GM23338 (cell line): Measurements from ENCODE around the gene KCND2. TPM values are rescaled to one million over a fixed set of nuclear protein-coding genes. Genes with fewer than 3 reads are reported as not detected.

Experiments
- ATAC-seq: fragments of 200-7000 bp; cut with Tn5 transposase; 3 replicates; pipeline ENCODE4 v1.9.1; 2020
- DNase-seq: peaks from one replicate; pipeline ENCODE4 v3.0.0-alpha.2; 2015; ENCODE audit warnings: low spot score
- H2AFZ ChIP-seq: fragments of 200-600 bp; sonication (generic); 2 replicates; pipeline ENCODE4 v1.8.0; 2016; ENCODE audit warnings: antibody characterized with exemption, mild to moderate bottlenecking, moderate library complexity
- H3F3A ChIP-seq: fragments of 200-600 bp; sonication (generic); replicated peaks from 2 replicates; pipeline ENCODE4 v1.8.0; 2017; ENCODE audit warnings: antibody characterized with exemption, mixed run types, low read depth
- H3K27ac ChIP-seq: fragments of 200-600 bp; sonication (generic); 2 replicates; pipeline ENCODE4 v1.6.1; 2016; ENCODE audit warnings: low read depth
- H3K27me3 ChIP-seq: fragments of 200-600 bp; sonication (generic); 2 replicates; pipeline ENCODE4 v1.8.0; 2016; ENCODE audit warnings: mild to moderate bottlenecking, mixed run types, moderate library complexity; ENCODE audit not compliant: insufficient read depth
- H3K36me3 ChIP-seq: fragments of 200-600 bp; sonication (generic); 2 replicates; pipeline ENCODE4 v1.8.0; 2016; ENCODE audit warnings: mild to moderate bottlenecking; ENCODE audit not compliant: insufficient read depth
- H3K4me1 ChIP-seq: fragments of 200-600 bp; sonication (generic); 2 replicates; pipeline ENCODE4 v1.8.0; 2016; ENCODE audit warnings: mild to moderate bottlenecking, moderate library complexity; ENCODE audit not compliant: insufficient read depth
- H3K4me2 ChIP-seq: fragments of 200-600 bp; sonication (generic); 2 replicates; pipeline ENCODE4 v1.7.1; 2017; ENCODE audit warnings: mixed run types
- H3K4me3 ChIP-seq: fragments of 200-600 bp; sonication (generic); 2 replicates; pipeline ENCODE4 v1.6.1; 2016; ENCODE audit warnings: mixed run types
- H3K79me2 ChIP-seq: fragments of 200-600 bp; sonication (generic); replicated peaks from 2 replicates; pipeline ENCODE4 v1.8.0; 2017; ENCODE audit warnings: mild to moderate bottlenecking; ENCODE audit not compliant: insufficient read depth
- H3K9me2 ChIP-seq: fragments of 200-600 bp; sonication (generic); 2 replicates; pipeline ENCODE4 v1.8.0; 2017; ENCODE audit not compliant: insufficient read depth
- H4K20me1 ChIP-seq: fragments of 200-600 bp; sonication (generic); replicated peaks from 2 replicates; pipeline ENCODE4 v1.8.0; 2017; ENCODE audit warnings: mild to moderate bottlenecking; ENCODE audit not compliant: insufficient read depth
- H3K27ac Mint-ChIP-seq: 2 replicates; pipeline ENCODE4 v1.8.0; 2020; ENCODE audit warnings: inconsistent platforms, mild to moderate bottlenecking, moderate library complexity, mixed read lengths
- H3K27me3 Mint-ChIP-seq: 3 replicates; pipeline ENCODE4 v1.8.0; 2022; ENCODE audit warnings: low read depth, mild to moderate bottlenecking, moderate library complexity, mixed read lengths, inconsistent platforms; ENCODE audit not compliant: insufficient read depth, poor library complexity
- H3K36me3 Mint-ChIP-seq: 3 replicates; pipeline ENCODE4 v1.8.0; 2021; ENCODE audit warnings: low read depth, mild to moderate bottlenecking, inconsistent platforms, moderate library complexity, mixed read lengths
- H3K4me1 Mint-ChIP-seq: 3 replicates; pipeline ENCODE4 v1.8.0; 2020; ENCODE audit warnings: mild to moderate bottlenecking, inconsistent platforms, mixed read lengths
- H3K4me3 Mint-ChIP-seq: 3 replicates; pipeline ENCODE4 v1.8.0; 2021; ENCODE audit warnings: moderate library complexity, mild to moderate bottlenecking, inconsistent platforms, mixed read lengths
- H3K9me3 Mint-ChIP-seq: 3 replicates; pipeline ENCODE4 v1.8.0; 2020; ENCODE audit warnings: moderate library complexity, mild to moderate bottlenecking, inconsistent platforms, mixed read lengths
- CREB1 ChIP-seq: fragments of 250-450 bp; sonication (Bioruptor Pico); IDR thresholded peaks from 2 replicates; pipeline ENCODE4 v1.5.0; 2020; ENCODE audit warnings: low read depth, mild to moderate bottlenecking, moderate library complexity
- CTCF ChIP-seq, 2 experiments: fragments of 200-600 bp in 1 of 2; sonication (generic) in 1 of 2; conservative IDR thresholded peaks; 2 replicates each; pipeline versions ENCODE4 v1.5.1 to v1.6.1; 2016 to 2017; ENCODE audit warnings: antibody characterized with exemption in 2 of 2, low read depth in 2 of 2, mild to moderate bottlenecking in 2 of 2, moderate library complexity in 1 of 2
- ETS1 ChIP-seq: IDR thresholded peaks from 2 replicates; pipeline ENCODE4 v1.6.1; 2016; ENCODE audit warnings: antibody characterized with exemption
- EZH2 ChIP-seq: fragments of 200-600 bp; sonication (generic); IDR thresholded peaks from one replicate; pipeline ENCODE4 v1.8.0; 2017; ENCODE audit warnings: antibody characterized with exemption, mild to moderate bottlenecking, low read depth; ENCODE audit not compliant: unreplicated experiment
- EZH2phosphoT487 ChIP-seq: fragments of 200-600 bp; sonication (generic); IDR thresholded peaks from one replicate; pipeline ENCODE4 v1.8.1; 2018; ENCODE audit warnings: antibody characterized with exemption; ENCODE audit not compliant: unreplicated experiment
- JUNB ChIP-seq: IDR thresholded peaks from one replicate; pipeline ENCODE4 v1.6.1; 2016; ENCODE audit warnings: antibody characterized with exemption; ENCODE audit not compliant: unreplicated experiment
- NANOG ChIP-seq: IDR thresholded peaks from 2 replicates; pipeline ENCODE4 v1.6.1; 2016; ENCODE audit warnings: antibody characterized with exemption, borderline replicate concordance
- POLR2AphosphoS5 ChIP-seq: IDR thresholded peaks from 2 replicates; pipeline ENCODE4 v1.6.1; 2016; ENCODE audit warnings: antibody characterized with exemption, low read depth
- REST ChIP-seq: IDR thresholded peaks from one replicate; pipeline ENCODE4 v1.6.1; 2018; ENCODE audit warnings: antibody characterized with exemption; ENCODE audit not compliant: unreplicated experiment
- STAT1 ChIP-seq: IDR thresholded peaks from one replicate; pipeline ENCODE4 v1.6.1; 2016; ENCODE audit warnings: antibody characterized with exemption; ENCODE audit not compliant: unreplicated experiment
- ZNF114 ChIP-seq: fragments of 250-450 bp; sonication (Bioruptor Pico); IDR thresholded peaks from 2 replicates; pipeline ENCODE4 v1.5.0; 2020; ENCODE audit warnings: mild to moderate bottlenecking, moderate library complexity
- ZNF331 ChIP-seq: fragments of 250-450 bp; sonication (Bioruptor Pico); IDR thresholded peaks from 2 replicates; pipeline ENCODE4 v1.5.0; 2020; ENCODE audit warnings: low read depth, mild to moderate bottlenecking, moderate library complexity
- ZNF462 ChIP-seq: fragments of 250-450 bp; sonication (Bioruptor Pico); IDR thresholded peaks from 2 replicates; pipeline ENCODE4 v1.5.0; 2020; ENCODE audit warnings: mild to moderate bottlenecking, moderate library complexity
- polyA plus RNA-seq: library from polyadenylated mRNA; unstranded; fragments of >200 nt; fragmentation: Nextera tagmentation; extraction: Ambion mirVana; gene quantifications from 2 replicates; pipeline ENCODE4 v1.2.1, GENCODE V29; 2016
- total RNA-seq: library from RNA; depleted of rRNA; stranded (reverse); fragments of >200 nt; shearing (Covaris generic); gene quantifications from 2 replicates; pipeline ENCODE4 v1.2.3, GENCODE V29; 2014

KCND2 gene
- total and polyA plus RNA-seq, 2 experiments from 2014 or later = 7.1 to 15.6 TPM

- H3K27ac ChIP-seq = peak overlapping the region; percentile 92
- ATAC-seq (peak; percentile 97), DNase-seq (peak; percentile 83)
- peaks cover 7% of the 10 kb centered on the region for H3K27me3 Mint-ChIP-seq
- peaks cover 32% of the 10 kb centered on the region for H3K4me1 ChIP-seq
- H3K27me3 ChIP-seq = no peaks in the 10 kb centered on the region
- H3K79me2 ChIP-seq = no peaks in the 10 kb centered on the region
- TF ChIP-seq ZNF331 (CRISPR knock-in tag) (no peak), ZNF114 (CRISPR knock-in tag) (0 out of 2 replicates have a peak, but pooled peaks have one; percentile 24), ZNF462 (CRISPR knock-in tag) (0 out of 2 replicates have a peak, but pooled peaks have one; percentile 4), POLR2AphosphoS5 (no peak), EZH2 (no peak), STAT1 (no peak), REST (no peak), JUNB (no peak), CREB1 (CRISPR knock-in tag) (0 out of 2 replicates have a peak, but pooled peaks have one; percentile 2), CTCF (conservative IDR thresholded peaks at IDR 0.05; ENCODE audit: low read depth in 2 of 2) (no peak), EZH2phosphoT487 (no peak), ETS1 (peak; percentile 51), NANOG (peak; percentile 98)
- no peaks in the 10 kb centered on the region for H3K9me2 ChIP-seq
- peak overlapping the region; percentile 25 for H3K4me2 ChIP-seq
- H3K27ac Mint-ChIP-seq = peak overlapping the region; percentile 96
- H3K36me3 ChIP-seq = no peaks in the 10 kb centered on the region
- H3K36me3 Mint-ChIP-seq = peaks cover 5% of the 10 kb centered on the region; the same call in 1 of the 3 replicates
- peak overlapping the region; percentile 33 for H3K4me3 Mint-ChIP-seq
- H3K4me1 Mint-ChIP-seq = peaks cover 49% of the 10 kb centered on the region
- no peak overlapping the region for H2AFZ ChIP-seq
- no peaks in the 10 kb centered on the region for H3F3A ChIP-seq
- no peaks in the 10 kb centered on the region for H4K20me1 ChIP-seq
- peak overlapping the region; percentile 3; the same call in 1 of the 2 replicates for H3K4me3 ChIP-seq
- no peaks in the 10 kb centered on the region for H3K9me3 Mint-ChIP-seq
Measured at GRCh38 chr7:120521761-120522737, 249.1 kb downstream of the KCND2 start.
